HepG2 (cell line): ENCODE measurements around the gene ERF. TPM values are rescaled to one million over a fixed set of nuclear protein-coding genes. Genes with fewer than 3 reads are reported as not detected.

Experiments used
- FOXC1 ChIP-seq: sonication (generic); formaldehyde crosslinking; IDR thresholded peaks from 2 replicates; pipeline ENCODE4 v1.8.0; 2022; ENCODE audit warnings: mild to moderate bottlenecking, missing genetic modification reagents, borderline replicate concordance
- GTF3A ChIP-seq: sonication (generic); formaldehyde crosslinking; conservative IDR thresholded peaks from 2 replicates; pipeline ENCODE4 v1.4.0; 2020; ENCODE audit warnings: mild to moderate bottlenecking, missing genetic modification reagents
- ISL2 ChIP-seq: sonication (generic); formaldehyde crosslinking; IDR thresholded peaks from 2 replicates; pipeline ENCODE4 v1.5.0; 2020; ENCODE audit warnings: missing genetic modification reagents
- MEIS2 ChIP-seq: sonication (generic); formaldehyde crosslinking; IDR thresholded peaks from 2 replicates; pipeline ENCODE4 v1.9.0; 2021; ENCODE audit warnings: mild to moderate bottlenecking, missing genetic modification reagents
- PATZ1 ChIP-seq: sonication (generic); formaldehyde crosslinking; IDR thresholded peaks from 2 replicates; pipeline ENCODE4 v1.4.0; 2020; ENCODE audit warnings: missing genetic modification reagents
- TCF7 ChIP-seq: sonication (generic); IDR thresholded peaks from 2 replicates; pipeline ENCODE4 v1.6.1; 2016; ENCODE audit warnings: antibody characterized with exemption, low read depth
- ZNF572 ChIP-seq: sonication (generic); formaldehyde crosslinking; IDR thresholded peaks from 2 replicates; pipeline ENCODE4 v1.5.1; 2020; ENCODE audit warnings: mild to moderate bottlenecking, missing genetic modification reagents
- ZNF777 ChIP-seq: sonication (generic); formaldehyde crosslinking; IDR thresholded peaks from 2 replicates; pipeline ENCODE4 v1.4.0; 2020; ENCODE audit warnings: missing genetic modification reagents
- polyA plus RNA-seq, 8 experiments: library from polyadenylated mRNA; depleted of rRNA in 3 of 8; stranded (reverse) in 7 of 8; unstranded in 1 of 8; fragments of >200 nt; fragmentation: Illumina TruSeq in 4 of 8; extraction: Trizol in 4 of 8; gene quantifications; 2 replicates each; pipeline versions ENCODE4 v1.2.1 to v1.2.3, GENCODE V29; 2011 to 2016; ENCODE audit warnings: low read depth in 4 of 8, missing spikeins in 1 of 8, mixed read lengths in 1 of 8; ENCODE audit not compliant: insufficient read depth in 1 of 8
- total RNA-seq, 5 experiments: library from RNA; depleted of rRNA; stranded (reverse); fragments of >200 nt; fragmentation: Illumina TruSeq; extraction: Trizol; gene quantifications; 2 replicates each; pipeline ENCODE4 v1.2.3, GENCODE V29; 2016; ENCODE audit warnings: low read depth in 1 of 5
- TF ChIP-seq, protein P1 (sequence below): sonication (generic); formaldehyde crosslinking; IDR thresholded peaks from 2 replicates; pipeline ENCODE4 v1.4.0; 2020; ENCODE audit warnings: missing genetic modification reagents, mild to moderate bottlenecking, borderline replicate concordance
- TF ChIP-seq, protein P2 (sequence below): sonication (generic); formaldehyde crosslinking; IDR thresholded peaks from 2 replicates; pipeline ENCODE4 v1.4.0; 2020; ENCODE audit warnings: mild to moderate bottlenecking, missing genetic modification reagents
- TF ChIP-seq, protein P3 (sequence below), 2 experiments: fragments of 450-650 bp in 1 of 2; sonication (generic) in 1 of 2; formaldehyde crosslinking in 1 of 2; IDR thresholded peaks; 2 replicates each; pipeline versions ENCODE4 v1.6.1 to v1.8.0; 2016 to 2022; ENCODE audit warnings: antibody characterized with exemption in 1 of 2, mild to moderate bottlenecking in 1 of 2, missing genetic modification reagents in 1 of 2

Gene ERF
- total and polyA plus RNA-seq, 2 of the 13 experiments (the other 11 are each of a cell fraction or from before 2014, with no cell fraction given) = 67.1 to 69.9 TPM

DNA sequence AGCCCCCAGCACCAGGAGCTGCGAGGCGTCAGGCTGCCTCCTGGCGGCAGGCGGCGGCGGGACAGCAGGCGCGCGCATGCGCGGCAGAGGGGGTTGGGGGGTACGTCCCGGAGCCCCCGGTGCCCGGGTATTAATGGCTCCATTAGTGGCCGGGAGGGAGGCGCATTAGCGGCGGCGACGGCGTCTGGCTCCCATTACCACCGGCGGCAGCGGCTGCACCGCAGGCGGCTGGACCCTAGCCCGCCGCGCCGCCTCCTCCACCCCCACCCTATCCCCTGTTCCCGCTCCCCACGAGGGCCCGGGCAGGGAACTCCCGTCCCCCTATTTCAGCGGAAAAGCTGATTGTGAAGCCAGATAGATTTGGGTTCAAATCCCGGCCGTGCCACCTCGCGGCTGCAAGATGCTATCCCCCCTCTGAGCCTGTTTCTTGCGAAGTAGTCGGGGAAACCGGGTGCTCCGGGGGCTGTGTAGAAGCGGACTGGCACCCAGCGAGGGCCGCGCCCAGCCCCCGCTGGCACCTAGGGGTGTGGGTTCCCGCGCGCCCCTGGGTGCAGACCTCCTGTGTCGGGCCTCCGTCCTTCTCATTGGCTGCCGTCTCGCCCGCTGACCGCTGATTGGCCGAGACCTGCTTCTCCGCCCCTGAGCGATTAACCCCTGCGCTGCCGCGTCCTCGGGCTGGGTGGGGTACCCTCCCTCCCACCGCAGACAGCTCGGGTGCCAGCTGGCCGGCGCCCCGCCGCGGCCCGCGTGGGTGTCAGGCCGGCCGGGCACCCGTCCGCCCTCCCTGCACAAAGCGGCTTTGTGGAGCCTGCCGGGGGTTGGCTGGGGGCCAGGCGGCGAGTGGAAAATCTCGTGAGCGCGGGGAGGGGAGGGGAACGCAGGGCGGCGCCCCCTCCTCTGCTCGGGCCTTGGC is 25.2 kb upstream of the ERF start (continued):
- TF ChIP-seq FOXC1 (no peak), MEIS2 (CRISPR knock-in tag) (peak; percentile 16; the same call in 1 of the 2 replicates), ISL2 (CRISPR knock-in tag) (peak; percentile 30), PATZ1 (peak; percentile 97), ZNF777 (CRISPR knock-in tag) (0 out of 2 replicates have a peak, but pooled peaks have one; percentile 40), TCF7 (no peak), ZNF572 (CRISPR knock-in tag) (no peak), GTF3A (CRISPR knock-in tag) (no peak)
- TF ChIP-seq, protein P1, sequence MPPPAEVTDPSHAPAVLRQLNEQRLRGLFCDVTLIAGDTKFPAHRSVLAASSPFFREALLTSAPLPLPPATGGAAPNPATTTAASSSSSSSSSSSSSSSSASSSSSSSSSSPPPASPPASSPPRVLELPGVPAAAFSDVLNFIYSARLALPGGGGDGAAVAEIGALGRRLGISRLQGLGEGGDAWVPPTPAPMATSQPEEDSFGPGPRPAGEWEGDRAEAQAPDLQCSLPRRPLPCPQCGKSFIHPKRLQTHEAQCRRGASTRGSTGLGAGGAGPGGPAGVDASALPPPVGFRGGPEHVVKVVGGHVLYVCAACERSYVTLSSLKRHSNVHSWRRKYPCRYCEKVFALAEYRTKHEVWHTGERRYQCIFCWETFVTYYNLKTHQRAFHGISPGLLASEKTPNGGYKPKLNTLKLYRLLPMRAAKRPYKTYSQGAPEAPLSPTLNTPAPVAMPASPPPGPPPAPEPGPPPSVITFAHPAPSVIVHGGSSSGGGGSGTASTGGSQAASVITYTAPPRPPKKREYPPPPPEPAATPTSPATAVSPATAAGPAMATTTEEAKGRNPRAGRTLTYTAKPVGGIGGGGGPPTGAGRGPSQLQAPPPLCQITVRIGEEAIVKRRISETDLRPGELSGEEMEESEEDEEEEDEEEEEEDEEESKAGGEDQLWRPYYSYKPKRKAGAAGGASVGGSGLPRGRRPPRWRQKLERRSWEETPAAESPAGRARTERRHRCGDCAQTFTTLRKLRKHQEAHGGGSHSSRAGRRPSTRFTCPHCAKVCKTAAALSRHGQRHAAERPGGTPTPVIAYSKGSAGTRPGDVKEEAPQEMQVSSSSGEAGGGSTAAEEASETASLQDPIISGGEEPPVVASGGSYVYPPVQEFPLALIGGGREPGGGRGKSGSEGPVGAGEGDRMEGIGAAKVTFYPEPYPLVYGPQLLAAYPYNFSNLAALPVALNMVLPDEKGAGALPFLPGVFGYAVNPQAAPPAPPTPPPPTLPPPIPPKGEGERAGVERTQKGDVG (CRISPR knock-in tag) = no peak
- TF ChIP-seq, protein P2, sequence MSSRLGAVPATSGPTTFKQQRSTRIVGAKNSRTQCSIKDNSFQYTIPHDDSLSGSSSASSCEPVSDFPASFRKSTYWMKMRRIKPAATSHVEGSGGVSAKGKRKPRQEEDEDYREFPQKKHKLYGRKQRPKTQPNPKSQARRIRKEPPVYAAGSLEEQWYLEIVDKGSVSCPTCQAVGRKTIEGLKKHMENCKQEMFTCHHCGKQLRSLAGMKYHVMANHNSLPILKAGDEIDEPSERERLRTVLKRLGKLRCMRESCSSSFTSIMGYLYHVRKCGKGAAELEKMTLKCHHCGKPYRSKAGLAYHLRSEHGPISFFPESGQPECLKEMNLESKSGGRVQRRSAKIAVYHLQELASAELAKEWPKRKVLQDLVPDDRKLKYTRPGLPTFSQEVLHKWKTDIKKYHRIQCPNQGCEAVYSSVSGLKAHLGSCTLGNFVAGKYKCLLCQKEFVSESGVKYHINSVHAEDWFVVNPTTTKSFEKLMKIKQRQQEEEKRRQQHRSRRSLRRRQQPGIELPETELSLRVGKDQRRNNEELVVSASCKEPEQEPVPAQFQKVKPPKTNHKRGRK (CRISPR knock-in tag) = no peak
- TF ChIP-seq, protein P3, sequence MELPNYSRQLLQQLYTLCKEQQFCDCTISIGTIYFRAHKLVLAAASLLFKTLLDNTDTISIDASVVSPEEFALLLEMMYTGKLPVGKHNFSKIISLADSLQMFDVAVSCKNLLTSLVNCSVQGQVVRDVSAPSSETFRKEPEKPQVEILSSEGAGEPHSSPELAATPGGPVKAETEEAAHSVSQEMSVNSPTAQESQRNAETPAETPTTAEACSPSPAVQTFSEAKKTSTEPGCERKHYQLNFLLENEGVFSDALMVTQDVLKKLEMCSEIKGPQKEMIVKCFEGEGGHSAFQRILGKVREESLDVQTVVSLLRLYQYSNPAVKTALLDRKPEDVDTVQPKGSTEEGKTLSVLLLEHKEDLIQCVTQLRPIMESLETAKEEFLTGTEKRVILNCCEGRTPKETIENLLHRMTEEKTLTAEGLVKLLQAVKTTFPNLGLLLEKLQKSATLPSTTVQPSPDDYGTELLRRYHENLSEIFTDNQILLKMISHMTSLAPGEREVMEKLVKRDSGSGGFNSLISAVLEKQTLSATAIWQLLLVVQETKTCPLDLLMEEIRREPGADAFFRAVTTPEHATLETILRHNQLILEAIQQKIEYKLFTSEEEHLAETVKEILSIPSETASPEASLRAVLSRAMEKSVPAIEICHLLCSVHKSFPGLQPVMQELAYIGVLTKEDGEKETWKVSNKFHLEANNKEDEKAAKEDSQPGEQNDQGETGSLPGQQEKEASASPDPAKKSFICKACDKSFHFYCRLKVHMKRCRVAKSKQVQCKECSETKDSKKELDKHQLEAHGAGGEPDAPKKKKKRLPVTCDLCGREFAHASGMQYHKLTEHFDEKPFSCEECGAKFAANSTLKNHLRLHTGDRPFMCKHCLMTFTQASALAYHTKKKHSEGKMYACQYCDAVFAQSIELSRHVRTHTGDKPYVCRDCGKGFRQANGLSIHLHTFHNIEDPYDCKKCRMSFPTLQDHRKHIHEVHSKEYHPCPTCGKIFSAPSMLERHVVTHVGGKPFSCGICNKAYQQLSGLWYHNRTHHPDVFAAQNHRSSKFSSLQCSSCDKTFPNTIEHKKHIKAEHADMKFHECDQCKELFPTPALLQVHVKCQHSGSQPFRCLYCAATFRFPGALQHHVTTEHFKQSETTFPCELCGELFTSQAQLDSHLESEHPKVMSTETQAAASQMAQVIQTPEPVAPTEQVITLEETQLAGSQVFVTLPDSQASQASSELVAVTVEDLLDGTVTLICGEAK (IDR thresholded peaks at IDR 0.05) = no peak
- TF ChIP-seq, protein P3 (CRISPR knock-in tag; IDR thresholded peaks at IDR 0.05) = no peak; the same call in 1 of the 2 replicates
